Limb (tissue), 2 donors: ENCODE measurements around the gene RXFP2.

Experiments
- DNase-seq, 2 donors: peaks; one replicate each; pipeline ENCODE4 v3.0.0-alpha.2; 2016; ENCODE audit errors: extremely low spot score in 2 of 2

RXFP2 gene

DNA sequence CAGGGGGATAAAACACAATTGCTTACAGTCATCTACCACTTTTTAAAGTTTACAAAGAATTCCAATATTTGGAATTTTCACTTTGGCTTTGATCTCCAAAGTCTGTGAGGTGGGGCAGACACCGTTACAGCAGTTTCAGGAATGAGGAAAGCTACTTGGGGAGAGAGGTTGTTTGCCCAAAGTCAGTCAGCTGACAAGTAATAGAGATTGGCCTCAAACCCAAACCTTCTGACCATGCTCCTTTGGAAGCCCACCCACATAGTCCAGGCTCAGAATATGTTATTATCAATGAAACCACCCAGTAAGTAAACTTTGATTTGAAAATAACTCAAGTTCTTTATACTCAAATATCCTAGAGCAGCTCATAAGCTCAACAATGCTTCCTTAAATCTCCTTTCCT, 29.0 kb downstream of the RXFP2 start:
- no peak for DNase-seq

GRCh38 chr13:31769575-31769974, 30.2 kb downstream of the RXFP2 start:
- no peak for DNase-seq

- DNase-seq: no peak
Measured at GRCh38 chr13:31772231-31772630, 32.9 kb downstream of the RXFP2 start.

- no peak for DNase-seq
Measured at GRCh38 chr13:31773538-31773937, 34.2 kb downstream of the RXFP2 start.

GRCh38 chr13:31774186-31774750, 34.9 kb downstream of the RXFP2 start:
- no peak for DNase-seq

DNA sequence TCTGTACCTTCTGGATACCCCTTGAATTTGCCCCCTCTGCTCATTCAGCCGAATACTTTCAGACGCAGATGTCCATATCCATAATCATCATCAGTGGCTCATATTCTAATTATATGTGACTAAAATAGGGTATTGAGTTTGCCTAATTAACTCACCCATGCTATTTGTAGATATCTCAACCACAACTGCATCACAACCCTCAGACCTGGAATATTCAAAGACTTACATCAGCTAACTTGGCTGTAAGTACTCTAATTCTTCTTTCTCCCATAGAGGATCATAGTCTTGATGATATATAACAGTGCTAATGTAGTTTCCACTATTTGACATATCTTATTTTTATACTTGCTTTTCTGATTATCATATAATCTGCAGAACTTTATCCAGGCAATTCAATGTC, 35.8 kb downstream of the RXFP2 start:
- no peak for DNase-seq

GRCh38 chr13:31775686-31776085, 36.4 kb downstream of the RXFP2 start:
- peak in 1 of 2 donors; percentile 40 for DNase-seq

DNA sequence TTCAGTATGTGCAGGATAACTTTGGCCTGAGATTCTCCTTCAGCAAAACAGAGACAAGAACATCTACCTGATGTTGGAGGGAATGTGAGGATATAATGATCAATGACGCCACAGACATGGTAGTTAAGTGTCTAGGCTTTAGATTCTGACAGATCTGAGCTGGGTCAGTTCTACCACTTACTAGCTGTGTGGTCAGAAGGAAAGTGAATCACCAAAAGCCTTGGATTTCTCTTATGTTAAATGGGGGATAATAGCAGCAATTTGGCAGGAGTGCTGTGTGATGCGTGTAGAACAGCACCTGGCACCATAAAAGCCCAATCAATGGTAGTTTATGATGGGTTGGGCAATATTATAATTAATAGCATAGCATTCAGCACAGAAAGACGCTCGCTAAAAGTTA, 41.7 kb downstream of the RXFP2 start:
- no peak for DNase-seq

GRCh38 chr13:31786011-31786410, 46.7 kb downstream of the RXFP2 start:
- DNase-seq: no peak

DNA sequence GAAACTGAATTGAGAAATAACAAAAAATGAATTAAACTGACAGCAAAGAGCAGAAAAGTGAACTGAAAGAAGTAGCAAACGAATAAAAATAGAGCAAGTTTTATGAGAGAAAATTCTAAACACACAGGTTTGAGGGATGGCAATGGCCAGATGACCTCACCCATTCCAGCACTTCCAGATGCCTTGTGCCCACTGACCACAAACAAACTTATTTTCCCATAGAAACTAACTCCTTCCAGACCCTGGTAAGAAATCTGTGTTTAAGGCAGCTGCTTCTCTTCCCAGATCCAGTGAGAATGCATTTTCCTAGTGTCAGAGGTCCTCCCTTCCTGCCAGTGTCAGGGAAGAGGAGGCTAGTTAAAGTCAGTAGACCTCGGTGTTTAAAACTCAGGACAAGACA, 51.7 kb downstream of the RXFP2 start:
- DNase-seq: no peak

DNA sequence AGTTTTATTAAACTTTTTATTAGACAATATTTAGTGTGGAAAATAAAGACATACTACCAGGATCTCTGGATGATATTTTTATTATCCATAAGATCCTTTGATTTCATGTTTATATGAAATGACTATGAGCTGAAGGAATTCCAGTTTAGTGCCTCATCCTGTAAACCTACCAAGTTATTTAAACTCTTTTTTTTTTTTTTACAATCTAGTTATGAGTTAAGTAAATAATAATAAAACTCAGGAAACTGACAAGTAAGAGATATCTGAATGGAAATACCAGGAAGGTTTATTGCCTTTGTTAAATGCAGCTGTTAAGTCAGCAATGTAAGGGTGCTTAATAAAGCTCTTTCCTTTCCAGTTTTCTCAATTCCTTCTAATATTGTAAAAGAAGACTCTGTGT, 53.9 kb downstream of the RXFP2 start:
- no peak for DNase-seq

- no peak for DNase-seq
Measured at GRCh38 chr13:31794452-31794851, 55.1 kb downstream of the RXFP2 start.

DNA sequence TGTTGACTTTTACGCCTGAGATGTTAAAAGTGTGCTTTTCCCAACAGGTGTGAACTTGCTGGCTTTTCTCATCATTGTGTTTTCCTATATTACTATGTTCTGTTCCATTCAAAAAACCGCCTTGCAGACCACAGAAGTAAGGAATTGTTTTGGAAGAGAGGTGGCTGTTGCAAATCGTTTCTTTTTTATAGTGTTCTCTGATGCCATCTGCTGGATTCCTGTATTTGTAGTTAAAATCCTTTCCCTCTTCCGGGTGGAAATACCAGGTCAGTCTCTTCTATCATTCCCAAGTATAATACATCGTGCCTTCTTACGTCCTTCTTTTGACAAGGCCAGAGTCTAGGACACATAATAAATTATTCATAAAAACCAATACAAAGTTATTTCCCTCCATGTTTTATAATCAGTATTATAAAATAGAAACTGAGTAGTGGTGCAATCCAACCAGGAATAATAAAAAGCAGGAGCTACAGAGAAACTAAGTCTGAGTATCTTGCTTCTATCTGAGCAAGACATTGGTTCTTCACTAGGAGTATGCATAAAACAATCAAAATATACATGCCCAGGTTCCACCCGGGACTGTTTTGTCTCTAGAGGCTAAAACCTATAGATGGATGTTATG, 57.9 kb downstream of the RXFP2 start:
- peak in 1 of 2 donors; percentile 61 for DNase-seq

DNA sequence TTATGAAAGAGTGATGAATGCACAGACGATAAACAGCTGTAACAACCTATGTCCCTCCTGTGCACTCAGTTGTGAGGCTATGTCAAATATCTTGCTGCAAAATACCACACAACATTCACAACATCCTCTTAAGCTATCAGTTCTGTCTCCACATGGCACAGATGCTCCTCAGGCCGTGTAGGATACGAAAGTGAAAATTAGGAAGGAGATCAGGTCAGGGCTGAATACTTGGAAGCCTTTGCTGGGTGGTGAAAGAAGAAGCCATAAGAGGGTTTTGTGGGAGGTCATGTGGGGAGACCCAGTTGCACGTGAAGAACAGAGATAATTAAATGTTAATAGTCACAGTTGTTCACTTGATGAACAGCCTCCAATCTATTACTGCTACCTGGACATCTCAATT, 58.9 kb downstream of the RXFP2 start:
- DNase-seq: no peak

DNA sequence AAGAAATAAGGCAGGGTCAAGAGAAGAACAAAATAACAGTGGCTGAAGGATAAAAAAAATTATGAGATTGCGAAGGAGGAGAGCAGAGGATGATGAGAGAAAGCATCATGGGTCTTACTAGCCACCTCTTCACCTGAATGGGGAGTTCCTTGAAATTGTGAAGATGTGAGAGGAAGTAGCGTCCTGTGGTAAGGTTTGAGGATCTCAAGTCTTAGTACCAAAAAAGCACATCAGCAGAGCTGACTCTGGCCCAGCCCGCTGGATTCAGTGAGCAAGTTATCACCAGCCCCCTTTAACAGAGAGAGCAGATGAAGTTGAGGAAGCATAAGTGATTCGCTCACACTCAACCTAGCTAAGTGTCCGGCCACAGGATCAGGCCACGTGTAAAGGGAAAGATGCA, 61.8 kb downstream of the RXFP2 start:
- DNase-seq: no peak

DNA sequence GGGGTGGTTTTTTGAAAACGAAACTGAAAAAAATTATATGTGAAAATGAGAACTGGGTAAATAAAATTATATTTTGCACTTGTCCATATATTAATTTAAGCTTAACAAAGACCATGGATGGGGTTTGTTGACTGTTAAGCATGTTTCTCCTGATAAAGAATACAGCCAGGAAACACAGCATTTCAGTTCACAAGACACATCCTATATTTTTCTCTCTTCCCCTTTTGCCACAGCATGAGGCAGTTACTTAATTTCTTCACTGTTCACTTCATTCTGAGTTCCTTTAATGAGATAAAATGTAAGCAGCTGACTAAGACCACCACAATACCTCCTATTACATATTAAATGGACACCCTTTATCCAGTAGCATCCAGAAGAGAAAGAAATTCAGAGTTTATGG, 64.0 kb downstream of the RXFP2 start:
- no peak for DNase-seq

- no peak for DNase-seq
Measured at GRCh38 chr13:31805841-31806240, 66.5 kb downstream of the RXFP2 start.

DNA sequence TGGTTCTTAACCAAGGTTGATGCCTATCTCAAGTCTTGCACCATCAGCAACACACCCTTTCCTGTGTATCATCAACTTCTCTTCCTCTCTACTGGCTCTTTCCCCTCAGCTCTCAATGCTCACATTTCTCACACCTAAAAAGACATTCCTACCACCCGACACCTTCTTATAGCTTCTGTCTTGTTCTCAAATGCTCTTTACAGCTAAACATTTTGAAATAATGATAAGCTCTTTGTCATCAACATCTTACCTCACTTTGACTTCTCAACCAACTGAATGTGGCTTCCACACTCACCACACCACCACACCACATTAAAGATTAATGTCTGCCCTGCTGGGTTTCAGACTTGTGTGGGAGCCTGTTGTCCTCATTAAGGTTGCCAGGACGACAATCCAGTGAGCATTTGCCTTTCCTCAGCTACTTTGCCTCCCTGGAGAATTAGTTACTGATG, 67.8 kb downstream of the RXFP2 start:
- DNase-seq: no peak

- no peak for DNase-seq
Measured at GRCh38 chr13:31814536-31814935, 75.2 kb downstream of the RXFP2 start.

DNA sequence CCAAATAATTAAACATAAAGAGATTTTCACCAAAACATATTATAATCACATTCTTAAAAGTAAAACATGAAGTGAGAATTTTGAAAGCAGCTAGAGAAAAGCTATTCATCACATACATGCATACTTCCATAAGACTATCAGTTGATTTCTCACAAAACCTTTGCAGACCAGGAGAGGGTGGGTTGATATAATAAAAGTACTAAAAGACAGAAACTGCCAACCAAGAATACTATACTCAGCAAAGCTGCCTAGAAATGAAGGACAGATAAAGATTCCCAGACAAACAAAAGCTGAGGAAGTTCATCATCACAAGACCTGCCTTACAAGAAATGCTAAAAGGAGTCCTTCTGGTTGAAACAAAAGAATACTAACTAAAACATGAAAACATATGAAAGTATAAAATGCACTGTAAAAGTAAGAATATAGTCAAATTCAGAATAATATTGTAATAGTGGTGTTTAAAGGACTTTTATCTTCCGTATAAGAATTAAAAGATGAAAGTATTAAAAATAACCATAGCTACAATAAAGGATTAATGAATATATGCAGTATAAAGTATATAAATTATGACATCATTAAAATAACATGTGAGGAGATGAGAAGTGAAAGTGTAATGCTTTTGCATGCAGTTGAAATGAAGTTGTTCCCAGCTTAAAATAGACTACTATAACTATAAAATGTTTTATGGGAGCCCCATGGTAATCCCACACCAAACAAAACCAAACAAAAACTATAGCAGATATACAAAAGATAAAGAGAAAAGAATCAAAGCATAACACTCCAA, 76.2 kb downstream of the RXFP2 start:
- DNase-seq: no peak

DNA sequence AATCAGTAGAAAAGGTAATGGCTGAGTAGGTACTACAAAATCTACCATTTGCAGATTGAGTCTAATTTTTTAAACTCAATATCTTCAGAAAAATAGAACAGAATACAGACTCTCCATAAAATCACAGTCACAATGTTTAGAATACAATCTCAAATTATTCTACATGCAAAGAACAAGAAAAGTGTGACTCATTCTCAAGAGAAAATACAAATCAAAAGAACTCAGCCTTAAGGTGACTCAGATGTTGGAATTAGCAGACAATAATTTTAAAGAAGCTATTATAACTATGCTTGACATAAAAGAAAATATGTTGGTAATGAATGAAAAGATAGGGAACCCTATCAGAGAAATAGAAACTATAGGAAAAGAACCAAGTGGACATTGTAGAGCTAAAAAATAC, 78.9 kb downstream of the RXFP2 start:
- no peak for DNase-seq

DNA sequence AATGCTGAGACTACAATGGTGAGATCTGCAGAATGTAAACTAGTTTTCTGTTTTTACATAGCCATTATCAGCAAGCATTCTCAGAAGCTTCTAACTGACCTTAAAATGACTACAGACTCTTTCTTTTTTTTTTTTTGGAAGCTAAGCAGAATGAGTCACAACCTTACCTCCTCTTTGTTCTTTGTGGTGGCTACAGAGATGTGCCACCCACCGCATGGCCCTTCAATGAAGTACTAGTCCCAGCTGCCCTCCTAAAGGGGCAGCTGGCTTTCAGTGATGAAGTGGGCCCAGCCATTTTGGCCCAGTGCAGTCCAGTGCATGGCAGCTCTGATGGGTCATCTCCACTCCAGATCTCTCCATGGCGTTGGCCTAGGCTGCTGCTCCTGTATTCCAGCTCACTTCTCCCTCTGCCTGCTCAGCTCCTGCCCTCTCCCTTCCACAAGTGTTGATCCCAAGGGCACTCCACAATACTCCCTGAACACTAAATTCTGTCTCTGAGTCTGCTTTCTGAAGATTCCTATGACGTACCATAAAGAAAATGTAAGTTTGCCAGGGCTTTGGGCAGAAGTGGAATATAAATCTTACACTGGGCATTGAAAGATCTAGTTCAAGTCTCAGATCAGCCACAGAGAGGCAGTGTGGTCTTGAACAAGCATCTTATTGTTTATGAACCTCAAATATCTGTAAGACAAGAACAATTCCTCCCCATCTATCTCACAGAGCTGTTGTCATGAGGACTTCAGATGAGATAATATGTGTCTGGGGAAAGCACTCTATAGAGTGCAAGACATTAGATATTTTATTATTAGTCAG, 85.6 kb downstream of the RXFP2 start:
- no peak for DNase-seq
